ENCODE measurements around the gene FGFRL1. TPM values are rescaled to one million over a fixed set of nuclear protein-coding genes. Genes with fewer than 3 reads are reported as not detected.
"Not testable (repeated sequence)": the region's sequence is repeated elsewhere in the genome, so short reads cannot be mapped to it uniquely, and the experiment has no call there.

The FGFRL1 gene
- total RNA-seq, 1 donor from 2014 or later = 70.4 TPM

DNA sequence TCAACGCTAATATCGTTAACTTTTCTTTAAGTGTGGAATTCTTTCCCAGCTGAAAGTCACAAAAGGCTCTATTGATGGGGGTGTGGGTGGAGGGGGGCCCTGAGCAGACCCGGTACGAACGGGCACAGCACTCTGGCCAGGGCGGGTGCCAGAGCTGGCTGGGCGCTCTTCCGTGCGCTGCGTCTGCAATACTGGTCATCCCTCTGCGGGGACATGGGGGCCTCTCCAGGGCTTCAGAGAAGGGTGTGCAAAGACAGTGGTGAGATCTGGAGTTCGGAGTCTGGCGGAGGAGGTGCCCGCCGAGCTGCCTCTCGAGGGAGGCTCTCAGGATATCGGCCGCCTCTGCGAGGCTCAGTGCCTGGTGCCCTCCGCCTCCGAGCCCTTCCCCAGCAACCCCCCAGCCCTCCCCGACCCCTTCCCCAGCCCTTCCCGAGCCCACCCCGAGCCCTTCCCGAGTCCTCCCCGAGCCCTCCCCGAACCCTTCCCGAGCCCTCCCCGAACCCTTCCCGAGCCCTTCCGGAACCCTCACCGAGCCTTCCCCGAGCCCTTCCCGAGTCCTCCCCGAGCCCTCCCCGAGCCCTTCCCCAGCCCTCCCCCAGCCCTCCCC, 34.3 kb downstream of the FGFRL1 start:
- H3K27ac Mint-ChIP-seq (ENCODE audit: unreplicated experiment) = peak overlapping the region; percentile 51

DNA sequence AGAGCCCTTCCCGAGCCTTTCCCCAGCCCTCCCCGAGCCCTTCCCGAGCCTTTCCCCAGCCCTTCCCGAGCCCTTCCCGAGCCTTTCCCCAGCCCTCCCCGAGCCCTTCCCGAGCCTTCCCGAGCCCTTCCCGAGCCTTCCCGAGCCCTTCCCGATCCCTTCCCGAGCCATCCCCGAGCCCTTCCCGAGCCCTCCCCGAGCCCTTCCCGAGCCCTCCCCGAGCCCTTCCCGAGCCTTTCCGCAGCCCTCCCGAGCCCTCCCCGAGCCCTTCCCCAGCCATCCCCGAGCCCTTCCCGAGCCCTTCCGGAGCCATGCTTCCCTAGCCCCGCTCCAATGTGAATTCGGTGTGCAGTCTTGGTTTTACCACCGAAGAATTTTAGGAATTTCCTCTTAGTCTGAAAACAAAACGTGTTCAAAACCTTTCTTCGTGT, 35.2 kb downstream of the FGFRL1 start:
- H3K27ac Mint-ChIP-seq (ENCODE audit: unreplicated experiment) = peak overlapping the region; percentile 89
- H3K27me3 Mint-ChIP-seq (ENCODE audit: low read depth); H3K36me3 Mint-ChIP-seq (ENCODE audit: low read depth); H3K9me3 Mint-ChIP-seq (ENCODE audit: low read depth): not testable (repeated sequence)
- peak; percentile 83 for DNase-seq (ENCODE audit: low spot score)
- H3K4me3 Mint-ChIP-seq (ENCODE audit: unreplicated experiment) = peak overlapping the region; percentile 38
- H3K4me1 Mint-ChIP-seq (ENCODE audit: low read depth) = peaks cover 61% of the 10 kb centered on the region

More for the DNA sequence above, 34.3 kb downstream of the FGFRL1 start:
- no peak overlapping the region for H3K4me3 Mint-ChIP-seq (ENCODE audit: unreplicated experiment)
- no peaks in the 10 kb centered on the region for H3K9me3 Mint-ChIP-seq (ENCODE audit: low read depth)
- no peaks in the 10 kb centered on the region for H3K36me3 Mint-ChIP-seq (ENCODE audit: low read depth)
- H3K27me3 Mint-ChIP-seq (ENCODE audit: low read depth) = no peaks in the 10 kb centered on the region
- peaks cover 58% of the 10 kb centered on the region for H3K4me1 Mint-ChIP-seq (ENCODE audit: low read depth)
- TF ChIP-seq, protein P1, sequence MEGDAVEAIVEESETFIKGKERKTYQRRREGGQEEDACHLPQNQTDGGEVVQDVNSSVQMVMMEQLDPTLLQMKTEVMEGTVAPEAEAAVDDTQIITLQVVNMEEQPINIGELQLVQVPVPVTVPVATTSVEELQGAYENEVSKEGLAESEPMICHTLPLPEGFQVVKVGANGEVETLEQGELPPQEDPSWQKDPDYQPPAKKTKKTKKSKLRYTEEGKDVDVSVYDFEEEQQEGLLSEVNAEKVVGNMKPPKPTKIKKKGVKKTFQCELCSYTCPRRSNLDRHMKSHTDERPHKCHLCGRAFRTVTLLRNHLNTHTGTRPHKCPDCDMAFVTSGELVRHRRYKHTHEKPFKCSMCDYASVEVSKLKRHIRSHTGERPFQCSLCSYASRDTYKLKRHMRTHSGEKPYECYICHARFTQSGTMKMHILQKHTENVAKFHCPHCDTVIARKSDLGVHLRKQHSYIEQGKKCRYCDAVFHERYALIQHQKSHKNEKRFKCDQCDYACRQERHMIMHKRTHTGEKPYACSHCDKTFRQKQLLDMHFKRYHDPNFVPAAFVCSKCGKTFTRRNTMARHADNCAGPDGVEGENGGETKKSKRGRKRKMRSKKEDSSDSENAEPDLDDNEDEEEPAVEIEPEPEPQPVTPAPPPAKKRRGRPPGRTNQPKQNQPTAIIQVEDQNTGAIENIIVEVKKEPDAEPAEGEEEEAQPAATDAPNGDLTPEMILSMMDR (IDR thresholded peaks at IDR 0.05) = no peak
- DNase-seq (ENCODE audit: low spot score) = peak; percentile 68

DNA sequence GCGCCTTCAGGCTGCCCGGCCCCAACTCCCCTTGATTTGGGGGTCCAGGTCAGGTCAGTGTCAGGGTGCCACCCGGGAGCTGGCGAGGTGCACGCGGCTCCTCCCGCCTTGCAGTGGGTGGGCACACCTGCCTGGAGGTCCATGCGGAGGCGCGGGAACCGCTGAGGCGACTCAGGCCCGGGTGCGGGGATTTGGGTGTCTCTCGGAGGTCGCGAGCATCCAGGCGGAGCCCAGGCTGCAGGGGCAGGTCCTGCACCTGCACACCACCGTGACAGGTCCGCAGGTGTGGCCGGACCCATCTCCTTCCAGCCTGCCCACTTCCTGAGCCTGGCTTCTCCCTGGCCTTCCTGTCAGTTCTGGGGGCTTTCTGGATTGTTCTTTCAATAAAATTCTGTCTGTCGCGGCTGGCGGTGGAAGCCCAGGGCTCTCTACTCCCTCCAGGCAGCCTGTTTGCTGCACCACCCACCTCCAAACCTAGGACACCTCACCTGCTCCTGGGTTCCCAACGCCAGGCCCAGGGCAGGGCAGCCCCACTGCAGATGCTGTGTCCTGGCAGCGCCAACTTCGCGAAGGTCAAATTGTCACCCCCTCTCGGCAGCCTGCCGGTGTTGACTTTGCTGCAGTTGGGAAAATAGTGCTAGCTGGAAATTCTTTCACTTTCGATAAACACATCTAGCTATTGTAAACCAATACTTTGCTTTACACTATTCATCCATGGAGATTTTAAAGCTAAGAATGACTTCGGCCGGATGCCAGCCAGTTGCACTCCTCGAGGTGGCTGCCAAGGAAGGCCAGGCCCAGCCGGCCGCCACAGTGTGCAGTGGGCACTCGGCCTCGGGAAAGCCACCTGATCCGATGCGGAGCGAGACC, 35.9 kb downstream of the FGFRL1 start:
- H3K27me3 Mint-ChIP-seq (ENCODE audit: low read depth) = no peaks in the 10 kb centered on the region
- H3K4me3 Mint-ChIP-seq (ENCODE audit: unreplicated experiment) = peak overlapping the region; percentile 25
- H3K4me1 Mint-ChIP-seq (ENCODE audit: low read depth) = peaks cover 61% of the 10 kb centered on the region
- no peaks in the 10 kb centered on the region for H3K9me3 Mint-ChIP-seq (ENCODE audit: low read depth)
- peak overlapping the region; percentile 89 for H3K27ac Mint-ChIP-seq (ENCODE audit: unreplicated experiment)
- TF ChIP-seq, protein P1 (IDR thresholded peaks at IDR 0.05) = no peak
- DNase-seq (ENCODE audit: low spot score) = peak; percentile 96
- no peaks in the 10 kb centered on the region for H3K36me3 Mint-ChIP-seq (ENCODE audit: low read depth)

DNA sequence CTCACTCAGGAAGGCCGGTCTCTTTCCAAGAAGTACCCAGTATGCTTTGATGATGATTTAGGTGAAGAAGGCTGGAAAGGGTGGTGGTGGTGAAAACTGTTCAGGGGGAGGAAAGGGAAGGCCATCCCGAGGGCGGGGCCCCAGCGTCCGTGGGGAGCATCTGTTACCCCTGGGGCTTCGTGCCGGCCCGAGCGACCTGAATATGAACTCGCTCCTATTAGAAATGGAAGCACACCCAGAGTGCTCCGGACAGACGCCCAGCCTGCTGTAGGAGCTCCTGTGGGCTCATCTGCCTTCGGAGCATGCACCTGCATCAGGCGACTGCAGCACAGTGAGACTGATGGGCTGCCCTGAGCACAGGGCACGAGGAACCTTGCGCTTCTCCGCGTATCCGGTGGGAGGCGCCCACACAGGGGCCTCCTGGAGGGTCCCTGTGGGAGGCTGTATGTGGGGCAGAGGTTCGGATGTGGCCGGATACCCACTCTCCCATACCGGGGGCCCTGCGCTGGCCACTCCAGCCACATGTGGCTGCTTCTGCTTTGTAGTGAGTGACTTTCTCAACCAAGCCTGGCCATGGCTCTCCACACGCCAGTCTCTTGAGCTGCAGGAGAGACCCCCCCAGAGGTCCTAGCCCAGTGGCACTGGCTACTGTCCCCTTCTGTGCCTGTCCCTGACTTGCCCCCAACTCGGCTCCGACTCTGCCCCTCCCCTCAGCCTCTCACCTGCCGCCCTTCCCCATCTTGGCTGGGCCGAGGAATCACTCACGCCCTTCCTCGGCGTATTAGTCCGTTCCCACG, 36.7 kb downstream of the FGFRL1 start:
- Mint-ChIP-seq H3K27ac (ENCODE audit: unreplicated experiment) (peak overlapping the region; percentile 88), H3K4me1 (ENCODE audit: low read depth) (peaks cover 65% of the 10 kb centered on the region), H3K4me3 (ENCODE audit: unreplicated experiment) (no peak overlapping the region), H3K36me3 (ENCODE audit: low read depth) (no peaks in the 10 kb centered on the region), H3K9me3 (ENCODE audit: low read depth) (no peaks in the 10 kb centered on the region), H3K27me3 (ENCODE audit: low read depth) (peaks cover under 1% of the 10 kb centered on the region)
- TF ChIP-seq, protein P1 (IDR thresholded peaks at IDR 0.05) = no peak
- DNase-seq (ENCODE audit: low spot score) = peak; percentile 87

DNA sequence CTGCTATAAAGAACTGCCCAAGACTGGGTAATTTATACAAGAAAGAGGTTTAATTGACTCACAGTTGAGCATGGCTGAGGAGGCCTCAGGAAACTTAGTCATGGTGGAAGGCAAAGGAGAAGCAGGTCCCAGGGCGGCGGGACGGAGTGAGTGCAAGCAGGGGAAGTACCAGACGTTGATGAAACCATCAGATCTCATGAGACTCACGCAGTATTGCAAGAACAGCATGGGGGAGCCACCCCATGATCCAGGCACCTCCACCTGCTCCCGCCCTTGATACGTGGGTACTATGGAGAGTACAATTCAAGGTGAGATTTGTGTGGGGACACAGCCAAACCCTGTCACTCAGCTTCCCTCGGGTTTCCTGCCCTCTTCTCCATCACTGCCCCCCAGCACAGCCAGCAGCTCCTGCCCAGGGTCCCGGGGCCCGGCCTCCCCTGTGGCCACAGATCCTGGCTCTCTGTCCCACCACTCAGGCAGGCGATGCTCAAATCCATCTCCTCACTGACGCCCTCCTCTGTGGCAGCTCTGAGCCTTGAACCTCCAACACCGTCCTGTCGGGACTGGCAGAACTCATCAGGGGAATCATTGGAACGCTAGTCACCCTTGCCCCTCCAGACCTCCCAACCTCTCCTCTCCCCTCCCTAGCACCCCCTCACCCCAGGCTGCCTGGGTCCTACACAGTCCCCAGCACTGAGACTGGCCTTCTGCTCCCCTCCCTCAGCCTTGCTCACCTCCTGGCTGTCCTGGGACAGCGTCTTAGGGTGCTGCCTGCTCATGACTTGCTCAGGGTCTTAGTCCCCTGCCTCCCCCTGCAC, 37.6 kb downstream of the FGFRL1 start:
- H3K27ac Mint-ChIP-seq (ENCODE audit: unreplicated experiment) = no peak overlapping the region
- H3K9me3 Mint-ChIP-seq (ENCODE audit: low read depth) = no peaks in the 10 kb centered on the region
- DNase-seq (ENCODE audit: low spot score) = no peak
- no peaks in the 10 kb centered on the region for H3K36me3 Mint-ChIP-seq (ENCODE audit: low read depth)
- H3K27me3 Mint-ChIP-seq (ENCODE audit: low read depth) = peaks cover 2% of the 10 kb centered on the region
- H3K4me3 Mint-ChIP-seq (ENCODE audit: unreplicated experiment) = no peak overlapping the region
- peaks cover 63% of the 10 kb centered on the region for H3K4me1 Mint-ChIP-seq (ENCODE audit: low read depth)
- TF ChIP-seq, protein P1 (IDR thresholded peaks at IDR 0.05) = no peak
